Adrenal gland (tissue), 12 donors: ENCODE measurements around the gene TMEM258. TPM values are rescaled to one million over a fixed set of nuclear protein-coding genes. Genes with fewer than 3 reads are reported as not detected.

Experiments used
- DNase-seq, 7 donors: peaks; one replicate each; pipeline ENCODE4 v3.0.0-alpha.2; 2019 to 2020
- H3K27ac ChIP-seq, 5 donors: fragments of 200-600 bp; sonication (generic) in 4 of 5; 1 replicate in 3 of 5; 2 replicates in 2 of 5; pipeline versions ENCODE4 v1.5.1 to v1.8.0; 2016 to 2020; ENCODE audit warnings: mild to moderate bottlenecking in 1 of 5
- H3K27me3 ChIP-seq: fragments of 200-600 bp; 2 replicates; pipeline ENCODE4 v1.8.0; 2021
- H3K36me3 ChIP-seq, 2 donors: fragments of 200-600 bp; replicated peaks in 1 of 2; 1 replicate in 1 of 2; 2 replicates in 1 of 2; pipeline versions ENCODE4 v1.5.1 to v1.8.0; 2018 to 2022
- H3K4me1 ChIP-seq, 2 donors: fragments of 200-600 bp; replicated peaks in 1 of 2; 1 replicate in 1 of 2; 2 replicates in 1 of 2; pipeline versions ENCODE4 v1.5.1 to v1.8.0; 2018 to 2021
- H3K4me3 ChIP-seq, 4 donors: fragments of 200-600 bp; sonication (generic) in 3 of 4; one replicate each; pipeline ENCODE4 v1.5.1; 2016 to 2018
- H3K9me3 ChIP-seq, 3 donors: fragments of 200-600 bp; sonication (generic) in 1 of 3; replicated peaks in 1 of 3; 1 replicate in 2 of 3; 2 replicates in 1 of 3; pipeline versions ENCODE4 v1.5.1 to v1.8.0; 2016 to 2021
- CTCF ChIP-seq, 6 experiments: fragments of 450-650 bp in 4 of 6; fragments of 200-600 bp in 2 of 6; sonication (generic) in 1 of 6; IDR thresholded peaks; 1 replicate in 5 of 6; 2 replicates in 1 of 6; pipeline versions ENCODE4 v1.5.1 to v1.8.0; 2016 to 2021; ENCODE audit warnings: antibody characterized with exemption in 6 of 6, mild to moderate bottlenecking in 2 of 6, moderate library complexity in 1 of 6
- POLR2A ChIP-seq, 2 donors: fragments of 450-650 bp; IDR thresholded peaks; one replicate each; pipeline ENCODE4 v1.6.1; 2017; ENCODE audit warnings: antibody characterized with exemption in 2 of 2, mild to moderate bottlenecking in 2 of 2, moderate library complexity in 1 of 2
- WGBS, 4 donors: extraction: QIAGEN DNeasy Blood & Tissue Kit in 2 of 4; methylation state at CpG; one replicate each; pipeline versions ENCODE4 v1.1.5 to v1.1.7; 2013 to 2017; 5-methylcytosine and 5-hydroxymethylcytosine counted together
- intact Hi-C, 2 donors: fragments of 100-400 bp; cut with DNase I; formaldehyde crosslinking; loops; one replicate each; pipeline versions ENCODE4 v1.14.1 to v1.15.0; 2022 to 2023
- polyA plus RNA-seq, 3 donors: library from polyadenylated mRNA; stranded (reverse); fragments of 200-250 nt in 2 of 3; fragments of 350-450 nt in 1 of 3; fragmentation: Illumina TruSeq in 1 of 3; extraction: RNeasy Lipid Tissue Mini Kit (QIAGEN cat#74804) in 1 of 3; gene quantifications; one replicate each; pipeline ENCODE4 v1.2.3, GENCODE V29; 2013 to 2014
- total RNA-seq, 9 donors: library from RNA; depleted of rRNA in 4 of 9; stranded (reverse); fragments of >200 nt in 4 of 9; fragments of 120-200 nt in 1 of 9; fragmentation: NEBNext Ultra II Directional in 1 of 9; extraction: Animal tissue kit (Norgen Biotek cat#: 25700) in 1 of 9; gene quantifications; one replicate each; pipeline versions ENCODE4 v1.1.0 to v1.2.4, GENCODE V29; 2013 to 2023
- donor health status: healthy with polysubstance abuse.
- donor health status: Bipolar disorder and iron deficiency.
- donor health status: DM: yes; HTN: yes; CAD: no.
- donor health status: DM: no; HTN: no; CAD: no.
- donor health status: DM: no; HTN: no; CAD: no.
- donor health status: DM: yes; HTN: yes; CAD: no.

TMEM258 gene
- total and polyA plus RNA-seq, 12 donors: 22.8 to 215 (median 139) TPM

GRCh38 chr11:61760946-61761345, 31.5 kb downstream of the TMEM258 start:
- intact Hi-C loops: no loop called here
- Histone ChIP-seq H3K27ac (no peak overlapping the region), H3K36me3 (no peaks in the 10 kb centered on the region), H3K9me3 (no peaks in the 10 kb centered on the region), H3K4me1 (no peaks in the 10 kb centered on the region), H3K4me3 (no peak overlapping the region), H3K27me3 (no peaks in the 10 kb centered on the region)
- no peak for DNase-seq
- 77 to 88% (median 83%) methylated on average over 7 to 13 of the region's 13 CpGs for WGBS, 4 donors
- no peak for TF ChIP-seq CTCF (IDR thresholded peaks at IDR 0.05)
- no peak for TF ChIP-seq POLR2A (IDR thresholded peaks at IDR 0.05)

GRCh38 chr11:61757213-61757862, 35.1 kb downstream of the TMEM258 start:
- Histone ChIP-seq H3K27ac (no peak overlapping the region), H3K36me3 (no peaks in the 10 kb centered on the region), H3K27me3 (no peaks in the 10 kb centered on the region), H3K4me1 (peaks cover 3% of the 10 kb centered on the region in 2 donors), H3K9me3 (no peaks in the 10 kb centered on the region), H3K4me3 (no peak overlapping the region)
- no peak for TF ChIP-seq POLR2A (IDR thresholded peaks at IDR 0.05)
- TF ChIP-seq CTCF (IDR thresholded peaks at IDR 0.05): no peak
- DNase-seq: no peak
- intact Hi-C loops: no loop called here
- WGBS, 4 donors: 79 to 92% (median 90%) methylated on average over 9 to 15 of the region's 15 CpGs

GRCh38 chr11:61756452-61757212, 35.8 kb downstream of the TMEM258 start:
- Histone ChIP-seq H3K27ac (no peak overlapping the region), H3K27me3 (no peaks in the 10 kb centered on the region), H3K9me3 (no peaks in the 10 kb centered on the region), H3K36me3 (no peaks in the 10 kb centered on the region), H3K4me3 (no peak overlapping the region), H3K4me1 (peaks cover 3 to 6% of the 10 kb centered on the region in 2 donors)
- intact Hi-C loops: no loop called here
- DNase-seq: no peak
- no peak for TF ChIP-seq POLR2A (IDR thresholded peaks at IDR 0.05)
- TF ChIP-seq CTCF (IDR thresholded peaks at IDR 0.05): no peak
- 78 to 83% (median 80%) methylated on average over 6 to 9 of the region's 9 CpGs for WGBS, 4 donors

GRCh38 chr11:61756147-61756451, 36.3 kb downstream of the TMEM258 start:
- no peak for TF ChIP-seq CTCF (IDR thresholded peaks at IDR 0.05)
- H3K4me1 ChIP-seq: peaks cover 3 to 6% of the 10 kb centered on the region in 2 donors
- 80 to 92% (median 85%) methylated on average over 3 to 4 of the region's 4 CpGs; no CpG with 5 or more reads in 1 of the 4 donors for WGBS, 4 donors
- no peaks in the 10 kb centered on the region for H3K27me3 ChIP-seq
- no peaks in the 10 kb centered on the region for H3K9me3 ChIP-seq
- DNase-seq: no peak
- no peak overlapping the region for H3K4me3 ChIP-seq
- no peaks in the 10 kb centered on the region for H3K36me3 ChIP-seq
- H3K27ac ChIP-seq: no peak overlapping the region
- intact Hi-C loops: no loop called here
